Stimulated activated CD4-positive, alpha-beta T cell treated with anti-CD3 and anti-CD28 coated beads, Interleukin-15, amount 100 ng/mL, for 1 hour (primary cell): ENCODE data around the gene SLC13A5.
A peak's percentile ranks its signal among the peaks of the same experiment; 100 is the strongest.
"Not testable (repeated sequence)": the region's sequence is repeated elsewhere in the genome, so short reads cannot be mapped to it uniquely, and the experiment has no call there.

ENCODE experiments used
- DNase-seq, 2 donors: peaks; one replicate each; pipeline ENCODE4 v3.0.0-alpha.2; 2020; ENCODE audit warnings: low read depth in 1 of 2, low spot score in 1 of 2

The SLC13A5 gene

GRCh38 chr17:6666557-6666956 is 46.6 kb downstream of the SLC13A5 start:
- no peak for DNase-seq

GRCh38 chr17:6666077-6666521 is 47.1 kb downstream of the SLC13A5 start:
- DNase-seq, result no peak

GRCh38 chr17:6663200-6663599 is 50.0 kb downstream of the SLC13A5 start:
- not testable (repeated sequence) for DNase-seq

- DNase-seq, result no peak
Measured at GRCh38 chr17:6661464-6661848, 51.7 kb downstream of the SLC13A5 start.

- no peak for DNase-seq
Measured at GRCh38 chr17:6660805-6661463, 52.2 kb downstream of the SLC13A5 start.

- no peak for DNase-seq
Measured at GRCh38 chr17:6660101-6660500, 53.1 kb downstream of the SLC13A5 start.

- not testable (repeated sequence) for DNase-seq
Measured at GRCh38 chr17:6658411-6658810, 54.8 kb downstream of the SLC13A5 start.

- no peak for DNase-seq
Measured at GRCh38 chr17:6657633-6658287, 55.4 kb downstream of the SLC13A5 start.

GRCh38 chr17:6656797-6657632 is 56.2 kb downstream of the SLC13A5 start:
- peak; percentile 34 to 48 for DNase-seq

- not testable (repeated sequence) for DNase-seq
Measured at GRCh38 chr17:6655732-6656361, 57.3 kb downstream of the SLC13A5 start.

GRCh38 chr17:6654841-6655731 is 58.1 kb downstream of the SLC13A5 start:
- no peak for DNase-seq

GRCh38 chr17:6651919-6652452 is 61.2 kb downstream of the SLC13A5 start:
- DNase-seq, result no peak

GRCh38 chr17:6651354-6651918 is 61.7 kb downstream of the SLC13A5 start, which contains the start of the genes C17orf100 and MED31:
Gene C17orf100, plus strand, starts transcription at chr17:6651762. Its CDS starts 152 bp downstream, at chr17:6651914.
Gene MED31, minus strand, starts transcription at chr17:6651605. Its CDS starts 77 bp downstream, at chr17:6651528.
- DNase-seq, result peak; percentile 90 to 91

- no peak for DNase-seq
Measured at GRCh38 chr17:6648181-6648580, 65.0 kb downstream of the SLC13A5 start.

- no peak for DNase-seq
Measured at GRCh38 chr17:6643451-6644125, 69.6 kb downstream of the SLC13A5 start.

GRCh38 chr17:6642592-6642991 is 70.6 kb downstream of the SLC13A5 start:
- no peak for DNase-seq

- no peak for DNase-seq
Measured at GRCh38 chr17:6641247-6641863, 71.8 kb downstream of the SLC13A5 start.

- peak; percentile 78 to 84 for DNase-seq
Measured at GRCh38 chr17:6640536-6641246, 72.5 kb downstream of the SLC13A5 start, which contains the start of the genes KIAA0753 and TXNDC17. Gene KIAA0753, minus strand, starts transcription at chr17:6640711. Its CDS starts 5,608 bp downstream, at chr17:6635103. Gene TXNDC17, plus strand, starts transcription at chr17:6641060. Its CDS starts 23 bp downstream, at chr17:6641083.
